ENCODE results near the gene WFDC8. TPM values are rescaled to one million over a fixed set of nuclear protein-coding genes. Genes with fewer than 3 reads are reported as not detected.
A peak's percentile ranks its signal among the peaks of the same experiment; 100 is the strongest.

Gene WFDC8
- total RNA-seq, 6 donors from 2014 or later: not detected

DNA sequence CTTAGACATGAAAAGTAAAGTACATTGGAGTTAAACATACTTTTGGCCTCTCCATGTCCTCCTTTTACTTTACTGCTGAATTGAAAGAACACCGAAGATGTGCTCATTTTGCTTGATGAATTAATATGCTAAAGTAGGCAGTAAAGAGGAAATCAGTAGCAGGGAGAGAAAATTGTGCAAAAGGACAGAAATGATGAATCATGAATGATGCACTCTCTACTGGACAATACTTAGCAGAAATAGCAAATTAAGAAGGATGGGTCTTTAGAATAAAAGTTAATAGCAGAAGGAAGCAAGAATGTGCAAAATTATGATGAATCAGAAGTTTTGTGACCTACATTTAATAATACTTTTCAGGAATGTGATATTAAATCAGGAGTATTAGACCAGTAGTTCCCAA lies 55.3 kb downstream of the WFDC8 start:
- no peak for ATAC-seq (ENCODE audit: low FRiP score in 2 of 2)

DNA sequence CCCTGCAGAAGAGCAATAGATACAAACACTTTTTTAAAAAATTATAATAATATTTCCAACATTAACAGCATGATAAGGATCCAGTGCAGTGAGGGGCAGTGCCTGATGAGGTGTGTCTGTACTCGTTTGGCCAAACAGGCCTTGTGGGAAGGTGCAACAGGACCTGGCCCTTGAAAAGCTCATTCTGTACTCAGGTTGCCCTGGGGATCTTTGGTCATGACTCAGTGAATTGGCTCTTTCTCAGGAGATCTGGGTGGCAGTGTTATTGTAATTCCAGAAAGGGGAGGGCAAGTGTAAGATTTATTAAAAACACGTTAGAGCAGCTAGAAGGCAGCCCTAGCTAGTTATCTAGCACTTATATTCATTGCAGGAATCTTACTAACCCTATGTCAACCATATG lies 60.8 kb downstream of the WFDC8 start:
- ATAC-seq (ENCODE audit: low FRiP score in 2 of 2): peak in 1 of 2 donors; percentile 82
- TF ChIP-seq POLR2A (IDR thresholded peaks at IDR 0.05) (no peak), POLR2AphosphoS5 (IDR thresholded peaks at IDR 0.05) (no peak), EP300 (IDR thresholded peaks at IDR 0.05) (no peak)
- TF ChIP-seq, protein P1, sequence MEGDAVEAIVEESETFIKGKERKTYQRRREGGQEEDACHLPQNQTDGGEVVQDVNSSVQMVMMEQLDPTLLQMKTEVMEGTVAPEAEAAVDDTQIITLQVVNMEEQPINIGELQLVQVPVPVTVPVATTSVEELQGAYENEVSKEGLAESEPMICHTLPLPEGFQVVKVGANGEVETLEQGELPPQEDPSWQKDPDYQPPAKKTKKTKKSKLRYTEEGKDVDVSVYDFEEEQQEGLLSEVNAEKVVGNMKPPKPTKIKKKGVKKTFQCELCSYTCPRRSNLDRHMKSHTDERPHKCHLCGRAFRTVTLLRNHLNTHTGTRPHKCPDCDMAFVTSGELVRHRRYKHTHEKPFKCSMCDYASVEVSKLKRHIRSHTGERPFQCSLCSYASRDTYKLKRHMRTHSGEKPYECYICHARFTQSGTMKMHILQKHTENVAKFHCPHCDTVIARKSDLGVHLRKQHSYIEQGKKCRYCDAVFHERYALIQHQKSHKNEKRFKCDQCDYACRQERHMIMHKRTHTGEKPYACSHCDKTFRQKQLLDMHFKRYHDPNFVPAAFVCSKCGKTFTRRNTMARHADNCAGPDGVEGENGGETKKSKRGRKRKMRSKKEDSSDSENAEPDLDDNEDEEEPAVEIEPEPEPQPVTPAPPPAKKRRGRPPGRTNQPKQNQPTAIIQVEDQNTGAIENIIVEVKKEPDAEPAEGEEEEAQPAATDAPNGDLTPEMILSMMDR (IDR thresholded peaks at IDR 0.05): no peak
- peaks cover 0 to 10% (median 0%) of the 10 kb centered on the region in 4 donors for H3K4me1 ChIP-seq
- H3K27ac ChIP-seq: peak overlapping the region in 1 of 4 donors; percentile 23
- no peaks in the 10 kb centered on the region for H3K36me3 ChIP-seq
- H3K4me3 ChIP-seq: no peak overlapping the region
- H3K27me3 ChIP-seq: no peaks in the 10 kb centered on the region
- 35 to 48% methylated on average over 2 of the region's 2 CpGs for WGBS, 2 donors
- DNase-seq: peak in 1 of 2 donors; percentile 84
- no peaks in the 10 kb centered on the region for H3K9me3 ChIP-seq

More for the DNA sequence above, 55.3 kb downstream of the WFDC8 start:
- TF ChIP-seq POLR2AphosphoS5 (IDR thresholded peaks at IDR 0.05): no peak
- TF ChIP-seq, protein P1 (IDR thresholded peaks at IDR 0.05): no peak
- no peak for TF ChIP-seq POLR2A (IDR thresholded peaks at IDR 0.05)
- TF ChIP-seq EP300 (IDR thresholded peaks at IDR 0.05): no peak
- Histone ChIP-seq H3K9me3 (no peaks in the 10 kb centered on the region), H3K4me3 (no peak overlapping the region), H3K27me3 (no peaks in the 10 kb centered on the region), H3K27ac (no peak overlapping the region), H3K4me1 (peaks cover 0 to under 1% (median 0%) of the 10 kb centered on the region in 4 donors), H3K36me3 (no peaks in the 10 kb centered on the region)
- no peak for DNase-seq
- WGBS, 2 donors: 56 to 72% methylated on average over 1 of the region's 1 CpG

DNA sequence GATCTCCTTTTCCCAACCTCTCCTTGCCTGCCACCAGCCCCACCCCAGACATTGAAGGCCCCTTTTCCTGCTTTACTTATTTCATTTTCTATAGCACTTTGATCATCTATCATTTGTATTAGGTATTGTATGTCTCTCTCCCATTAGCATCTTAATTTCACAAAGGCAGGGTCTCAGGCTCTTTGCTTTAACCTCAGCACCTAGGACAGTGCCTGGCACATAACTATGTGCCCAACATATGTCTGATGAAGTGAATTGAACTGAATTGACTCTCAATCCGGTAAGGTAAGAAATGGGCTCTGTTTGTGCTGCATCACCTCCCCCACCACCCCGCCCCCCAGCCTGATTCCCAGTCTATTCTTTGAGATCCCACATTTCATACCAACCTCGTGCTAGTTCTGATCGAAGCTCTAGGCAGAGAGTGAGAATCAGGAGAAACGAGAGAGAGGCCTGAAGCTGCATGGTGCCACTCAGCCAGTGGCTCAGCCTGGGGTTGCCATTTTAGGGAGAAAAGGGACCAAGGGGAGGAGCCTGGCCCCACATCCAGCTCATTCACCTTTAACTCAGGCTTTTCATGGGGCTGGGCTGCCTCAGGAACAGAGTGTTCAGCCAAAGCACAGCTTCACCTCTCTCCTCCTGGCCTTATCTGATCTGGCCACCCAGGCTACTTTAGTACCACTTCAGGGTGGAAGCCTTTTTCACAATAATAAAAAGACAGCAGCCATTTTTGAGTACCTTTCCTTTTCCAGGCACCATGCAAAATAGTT lies 63.8 kb downstream of the WFDC8 start, which contains the start of gene SPINT3:
TSS of gene SPINT3 (minus strand) at position 476 of the 767 bp plus-strand sequence. CDS start at position 462, 14 bp downstream.
- no peaks in the 10 kb centered on the region for H3K36me3 ChIP-seq
- H3K4me3 ChIP-seq: no peak within 1 kb of the TSS
- peaks cover 0 to 10% (median 0%) of the 10 kb centered on the region in 4 donors for H3K4me1 ChIP-seq
- ATAC-seq (ENCODE audit: low FRiP score in 2 of 2) (no peak), DNase-seq (peak in 1 of 2 donors; percentile 44)
- 72 to 81% methylated on average over 5 of the region's 5 CpGs for WGBS, 2 donors
- no peaks in the 10 kb centered on the region for H3K9me3 ChIP-seq
- TF ChIP-seq EP300 (IDR thresholded peaks at IDR 0.05): no peak
- TF ChIP-seq POLR2AphosphoS5 (IDR thresholded peaks at IDR 0.05): no peak
- no peak for TF ChIP-seq POLR2A (IDR thresholded peaks at IDR 0.05)
- TF ChIP-seq, protein P1 (IDR thresholded peaks at IDR 0.05): no peak
- H3K27ac ChIP-seq: no peak within 1 kb of the TSS
- H3K27me3 ChIP-seq: no peaks in the 10 kb centered on the region

DNA sequence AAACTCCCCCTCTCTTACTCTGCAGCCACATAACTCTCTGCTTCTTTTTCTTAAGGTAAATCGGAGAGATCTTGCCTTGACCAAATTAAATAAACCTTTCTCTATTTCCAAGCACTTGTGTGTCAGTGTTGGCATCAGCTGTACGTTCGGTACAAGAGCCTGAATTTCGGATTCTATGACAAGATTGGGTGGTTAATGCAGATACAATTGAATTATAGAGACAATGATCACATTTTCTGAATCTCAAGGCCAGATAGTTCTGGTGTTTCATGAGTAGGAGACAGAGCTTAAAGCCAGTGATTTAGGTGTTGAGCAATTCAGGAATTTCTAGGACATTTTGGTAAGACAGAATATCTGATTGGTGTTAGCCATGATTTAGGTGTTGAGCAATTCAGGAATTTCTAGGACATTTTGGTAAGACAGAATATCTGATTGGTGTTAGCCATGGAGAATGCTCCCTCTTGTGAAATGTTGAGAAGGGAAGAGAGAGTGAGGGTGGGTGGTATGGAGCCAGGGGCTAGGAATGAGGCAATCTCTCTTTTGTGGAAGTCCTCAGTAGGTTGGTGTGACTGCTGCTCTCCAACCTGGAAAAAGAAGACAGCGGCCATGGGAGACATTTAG lies 68.7 kb downstream of the WFDC8 start:
- WGBS, 2 donors: 82 to 89% methylated on average over 5 of the region's 5 CpGs
- Histone ChIP-seq H3K4me3 (no peak overlapping the region), H3K36me3 (no peaks in the 10 kb centered on the region), H3K27ac (no peak overlapping the region), H3K4me1 (no peaks in the 10 kb centered on the region), H3K9me3 (no peaks in the 10 kb centered on the region), H3K27me3 (no peaks in the 10 kb centered on the region)
- TF ChIP-seq, protein P1 (IDR thresholded peaks at IDR 0.05): no peak
- TF ChIP-seq EP300 (IDR thresholded peaks at IDR 0.05) (no peak), POLR2A (IDR thresholded peaks at IDR 0.05) (no peak), POLR2AphosphoS5 (IDR thresholded peaks at IDR 0.05) (no peak)
- DNase-seq (no peak), ATAC-seq (ENCODE audit: low FRiP score in 2 of 2) (no peak)
